Caco-2 (cell line): Measurements from ENCODE around the gene PHC1. TPM values are rescaled to one million over a fixed set of nuclear protein-coding genes. Genes with fewer than 3 reads are reported as not detected.

Experiments
- BruUV-seq: library from RNA; stranded (reverse); fragments of 400-500 nt; replicated peaks from 2 replicates; lab custom pipeline; 2021; lab: Mats Ljungman, UMichigan
- CTCF ChIA-PET: fragments of 300-600 bp; sonication (Branson Sonifier 250); formaldehyde crosslinking; loops from one replicate; lab custom pipeline; 2022; ENCODE audit warnings: antibody characterized with exemption; lab: Charles Lee
- POLR2A ChIA-PET: fragments of 300-600 bp; sonication (Branson Sonifier 250); formaldehyde crosslinking; loops from one replicate; lab custom pipeline; 2022; ENCODE audit warnings: antibody characterized with exemption; lab: Charles Lee
- DNase-seq, 2 experiments: peaks; one replicate each; pipeline versions ENCODE4 v3.0.0 to v3.0.0-alpha.2; 2020 to 2022
- H3K27me3 ChIP-seq: replicated peaks from 2 replicates; pipeline ENCODE4 v1.6.0; 2011; ENCODE audit warnings: low read length; ENCODE audit not compliant: control insufficient read depth, insufficient read depth
- H3K36me3 ChIP-seq: 2 replicates; pipeline ENCODE4 v1.5.1; 2011; ENCODE audit warnings: low read length; ENCODE audit not compliant: control insufficient read depth, insufficient read depth
- H3K4me1 ChIP-seq: fragments of 250-450 bp; sonication (Bioruptor Pico); 2 replicates; pipeline ENCODE4 v1.5.1; 2020; ENCODE audit warnings: mild to moderate bottlenecking
- H3K4me3 ChIP-seq: 2 replicates; pipeline ENCODE4 v1.5.1; 2011; ENCODE audit warnings: low read depth, mild to moderate bottlenecking, control low read depth, low read length
- H3K9me3 ChIP-seq: fragments of 250-450 bp; sonication (Bioruptor Pico); 2 replicates; pipeline ENCODE4 v1.5.1; 2020; ENCODE audit warnings: mild to moderate bottlenecking, moderate library complexity
- H3K27ac Mint-ChIP-seq: one replicate; pipeline ENCODE4 v1.8.0; 2022; ENCODE audit warnings: mixed read lengths; ENCODE audit not compliant: unreplicated experiment
- H3K27me3 Mint-ChIP-seq: one replicate; pipeline ENCODE4 v1.8.0; 2022; ENCODE audit warnings: mixed read lengths; ENCODE audit not compliant: insufficient read depth, unreplicated experiment
- H3K36me3 Mint-ChIP-seq: one replicate; pipeline ENCODE4 v1.8.0; 2022; ENCODE audit warnings: mild to moderate bottlenecking, mixed read lengths; ENCODE audit not compliant: insufficient read depth, unreplicated experiment
- H3K4me1 Mint-ChIP-seq: one replicate; pipeline ENCODE4 v1.8.0; 2022; ENCODE audit warnings: low read depth, mixed read lengths; ENCODE audit not compliant: unreplicated experiment
- H3K4me3 Mint-ChIP-seq: one replicate; pipeline ENCODE4 v1.8.0; 2022; ENCODE audit warnings: mild to moderate bottlenecking, moderate library complexity, mixed read lengths; ENCODE audit not compliant: unreplicated experiment
- H3K9me3 Mint-ChIP-seq: one replicate; pipeline ENCODE4 v1.8.0; 2022; ENCODE audit warnings: mixed read lengths; ENCODE audit not compliant: unreplicated experiment
- intact Hi-C: fragments of 100-400 bp; cut with micrococcal nuclease; formaldehyde crosslinking; loops from one replicate; pipeline ENCODE4 v1.10.0; 2022; ENCODE audit not compliant: unreplicated experiment
- total RNA-seq: library from RNA; stranded (reverse); gene quantifications from 2 replicates; pipeline ENCODE4 v1.2.3, GENCODE V29; 2022
- TF ChIP-seq, protein P1 (sequence below), 2 experiments: fragments of 200-600 bp in 1 of 2; IDR thresholded peaks; 1 replicate in 1 of 2; 2 replicates in 1 of 2; pipeline versions ENCODE4 v1.5.1 to v1.8.0; 2011 to 2022; ENCODE audit warnings: antibody characterized with exemption in 1 of 2, control low read depth in 1 of 2, inconsistent platforms in 1 of 2, low read depth in 1 of 2, low read length in 1 of 2, mild to moderate bottlenecking in 1 of 2, moderate library complexity in 1 of 2; ENCODE audit not compliant: insufficient read depth in 1 of 2, severe bottlenecking in 1 of 2, unreplicated experiment in 1 of 2

The PHC1 gene
- total RNA-seq, 1 experiment from 2014 or later = 28.7 TPM

DNA sequence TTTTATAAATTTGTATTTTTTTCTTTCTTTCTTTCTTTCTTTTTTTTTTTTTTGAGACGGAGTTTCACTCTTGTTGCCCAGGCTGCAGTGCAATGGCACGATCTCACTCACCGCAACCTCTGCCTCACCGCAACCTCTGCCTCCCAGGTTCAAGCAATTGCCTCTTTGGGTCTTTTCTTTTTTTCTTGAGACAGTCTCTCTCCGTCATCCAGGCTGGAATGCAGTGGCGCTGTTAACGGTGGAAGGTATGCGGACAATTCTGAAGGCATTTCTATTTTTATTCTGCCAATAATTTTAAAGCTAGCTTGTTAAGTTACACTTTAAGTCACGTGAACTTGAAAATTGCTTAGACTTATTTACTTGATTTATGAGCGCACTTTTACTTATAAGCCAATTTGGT lies 8.8 kb upstream of the PHC1 start:
- no peak overlapping the region for H3K27ac Mint-ChIP-seq
- intact Hi-C loops = no loop called here
- no peaks in the 10 kb centered on the region for H3K36me3 Mint-ChIP-seq
- 0 out of 2 replicates have a peak, but pooled peaks cover 1% of the 10 kb centered on the region for H3K27me3 ChIP-seq
- ChIA-PET POLR2A (no interaction called here), CTCF (no interaction called here)
- no TSS peak for BruUV-seq
- no peaks in the 10 kb centered on the region for H3K9me3 Mint-ChIP-seq
- H3K4me3 Mint-ChIP-seq = no peak overlapping the region
- no peaks in the 10 kb centered on the region for H3K36me3 ChIP-seq
- H3K9me3 ChIP-seq = no peaks in the 10 kb centered on the region; the same call in 1 of the 2 replicates
- TF ChIP-seq, protein P1, sequence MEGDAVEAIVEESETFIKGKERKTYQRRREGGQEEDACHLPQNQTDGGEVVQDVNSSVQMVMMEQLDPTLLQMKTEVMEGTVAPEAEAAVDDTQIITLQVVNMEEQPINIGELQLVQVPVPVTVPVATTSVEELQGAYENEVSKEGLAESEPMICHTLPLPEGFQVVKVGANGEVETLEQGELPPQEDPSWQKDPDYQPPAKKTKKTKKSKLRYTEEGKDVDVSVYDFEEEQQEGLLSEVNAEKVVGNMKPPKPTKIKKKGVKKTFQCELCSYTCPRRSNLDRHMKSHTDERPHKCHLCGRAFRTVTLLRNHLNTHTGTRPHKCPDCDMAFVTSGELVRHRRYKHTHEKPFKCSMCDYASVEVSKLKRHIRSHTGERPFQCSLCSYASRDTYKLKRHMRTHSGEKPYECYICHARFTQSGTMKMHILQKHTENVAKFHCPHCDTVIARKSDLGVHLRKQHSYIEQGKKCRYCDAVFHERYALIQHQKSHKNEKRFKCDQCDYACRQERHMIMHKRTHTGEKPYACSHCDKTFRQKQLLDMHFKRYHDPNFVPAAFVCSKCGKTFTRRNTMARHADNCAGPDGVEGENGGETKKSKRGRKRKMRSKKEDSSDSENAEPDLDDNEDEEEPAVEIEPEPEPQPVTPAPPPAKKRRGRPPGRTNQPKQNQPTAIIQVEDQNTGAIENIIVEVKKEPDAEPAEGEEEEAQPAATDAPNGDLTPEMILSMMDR (IDR thresholded peaks at IDR 0.05; ENCODE audit: insufficient read depth in 1 of 2, low read depth in 1 of 2, low read length in 1 of 2, severe bottlenecking in 1 of 2, unreplicated experiment in 1 of 2) = no peak
- peaks cover 15% of the 10 kb centered on the region for H3K27me3 Mint-ChIP-seq
- no peak for DNase-seq
- no peaks in the 10 kb centered on the region for H3K4me1 ChIP-seq
- no peak overlapping the region for H3K4me3 ChIP-seq
- no peaks in the 10 kb centered on the region for H3K4me1 Mint-ChIP-seq

DNA sequence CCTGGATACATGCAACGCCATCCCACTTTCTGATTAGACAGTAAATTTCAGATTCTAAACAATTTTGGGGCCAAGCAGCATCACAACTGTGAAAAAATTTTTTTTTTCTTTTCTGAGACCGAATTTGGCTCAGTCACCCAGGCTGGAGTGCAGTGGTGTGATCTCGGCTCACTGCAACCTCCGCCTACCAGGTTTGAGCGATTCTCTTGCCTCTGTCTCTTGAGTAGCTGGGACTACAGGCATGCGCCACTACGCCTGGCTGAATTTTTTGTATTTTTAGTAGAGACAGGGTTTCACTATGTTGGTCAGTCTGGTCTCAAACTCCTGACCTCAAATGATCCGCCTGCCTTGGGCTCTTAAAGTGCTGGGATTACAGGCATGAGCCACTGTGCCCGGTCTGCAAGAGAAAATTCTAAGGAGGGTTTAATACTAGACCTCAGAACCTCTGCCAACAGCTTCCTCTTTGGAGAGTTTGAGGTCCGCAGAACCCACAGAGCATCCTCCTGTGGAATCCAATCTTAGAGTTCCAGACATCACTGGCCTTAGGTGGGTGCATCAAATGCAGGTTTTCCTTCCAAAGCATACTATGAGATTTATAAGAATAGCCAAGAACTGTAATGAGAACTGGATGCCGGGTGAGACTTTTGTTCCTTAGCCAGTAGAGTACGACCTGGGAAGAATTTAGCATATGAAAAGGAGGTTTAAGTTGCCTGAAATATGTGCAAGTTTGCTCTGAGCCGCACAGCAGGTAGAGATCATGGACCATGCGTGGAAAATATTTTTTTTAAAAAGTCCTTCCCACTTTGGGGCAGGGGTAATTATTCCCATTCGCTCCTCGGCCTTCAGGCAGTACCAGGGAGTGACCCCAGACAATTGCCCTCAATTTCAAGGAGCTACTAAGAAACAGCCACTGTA lies 7.8 kb upstream of the PHC1 start:
- H3K4me1 ChIP-seq = no peaks in the 10 kb centered on the region
- H3K36me3 ChIP-seq = no peaks in the 10 kb centered on the region
- H3K27ac Mint-ChIP-seq = no peak overlapping the region
- no TSS peak for BruUV-seq
- no peaks in the 10 kb centered on the region; the same call in 1 of the 2 replicates for H3K9me3 ChIP-seq
- TF ChIP-seq, protein P1 (IDR thresholded peaks at IDR 0.05; ENCODE audit: insufficient read depth in 1 of 2, low read depth in 1 of 2, low read length in 1 of 2, severe bottlenecking in 1 of 2, unreplicated experiment in 1 of 2) = no peak
- no peak for DNase-seq
- no peak overlapping the region for H3K4me3 Mint-ChIP-seq
- no peak overlapping the region for H3K4me3 ChIP-seq
- intact Hi-C loops = no loop called here
- no peaks in the 10 kb centered on the region for H3K4me1 Mint-ChIP-seq
- ChIA-PET CTCF (no interaction called here), POLR2A (no interaction called here)
- H3K36me3 Mint-ChIP-seq = no peaks in the 10 kb centered on the region
- H3K27me3 Mint-ChIP-seq = peaks cover 15% of the 10 kb centered on the region
- H3K27me3 ChIP-seq = 0 out of 2 replicates have a peak, but pooled peaks cover 1% of the 10 kb centered on the region
- H3K9me3 Mint-ChIP-seq = no peaks in the 10 kb centered on the region

DNA sequence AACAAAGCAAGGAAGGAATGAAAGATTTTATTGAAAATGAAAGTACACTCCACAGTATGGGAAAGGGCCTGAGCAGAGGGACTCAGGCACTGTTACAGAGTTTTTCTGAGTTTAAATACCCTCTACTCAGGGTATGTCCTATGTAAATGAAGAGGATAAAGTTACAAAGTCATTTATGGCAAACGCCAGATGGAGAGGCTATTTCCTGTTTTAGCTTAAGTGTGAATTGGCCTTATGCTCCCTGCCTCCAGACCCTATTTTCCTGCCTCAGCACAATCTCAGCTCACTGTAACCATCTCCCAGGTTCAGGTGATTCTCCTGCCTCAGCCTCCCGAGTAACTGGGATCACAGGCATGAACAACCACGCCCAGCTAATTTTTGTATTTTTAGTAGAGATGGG lies 6.8 kb upstream of the PHC1 start:
- H3K27ac Mint-ChIP-seq = no peak overlapping the region
- no TSS peak for BruUV-seq
- ChIA-PET CTCF (no interaction called here), POLR2A (no interaction called here)
- H3K4me1 ChIP-seq = peaks cover under 1% of the 10 kb centered on the region; the same call in 1 of the 2 replicates
- TF ChIP-seq, protein P1 (IDR thresholded peaks at IDR 0.05; ENCODE audit: insufficient read depth in 1 of 2, low read depth in 1 of 2, low read length in 1 of 2, severe bottlenecking in 1 of 2, unreplicated experiment in 1 of 2) = no peak
- no peaks in the 10 kb centered on the region for H3K36me3 ChIP-seq
- intact Hi-C loops = no loop called here
- no peaks in the 10 kb centered on the region for H3K9me3 ChIP-seq
- no peaks in the 10 kb centered on the region for H3K4me1 Mint-ChIP-seq
- H3K9me3 Mint-ChIP-seq = no peaks in the 10 kb centered on the region
- no peak overlapping the region for H3K4me3 ChIP-seq
- H3K27me3 ChIP-seq = 0 out of 2 replicates have a peak, but pooled peaks cover 1% of the 10 kb centered on the region
- H3K4me3 Mint-ChIP-seq = no peak overlapping the region
- DNase-seq = no peak
- peaks cover 13% of the 10 kb centered on the region for H3K27me3 Mint-ChIP-seq
- no peaks in the 10 kb centered on the region for H3K36me3 Mint-ChIP-seq
